NOMO-1 (cell line): ENCODE measurements around the gene CACNA1G.

ENCODE experiments used
- DNase-seq, 2 experiments: peaks; one replicate each; lab custom pipeline; 2025; ENCODE audit not compliant: unreplicated experiment in 2 of 2; lab: John Stamatoyannopoulos, UW

CACNA1G gene

DNA sequence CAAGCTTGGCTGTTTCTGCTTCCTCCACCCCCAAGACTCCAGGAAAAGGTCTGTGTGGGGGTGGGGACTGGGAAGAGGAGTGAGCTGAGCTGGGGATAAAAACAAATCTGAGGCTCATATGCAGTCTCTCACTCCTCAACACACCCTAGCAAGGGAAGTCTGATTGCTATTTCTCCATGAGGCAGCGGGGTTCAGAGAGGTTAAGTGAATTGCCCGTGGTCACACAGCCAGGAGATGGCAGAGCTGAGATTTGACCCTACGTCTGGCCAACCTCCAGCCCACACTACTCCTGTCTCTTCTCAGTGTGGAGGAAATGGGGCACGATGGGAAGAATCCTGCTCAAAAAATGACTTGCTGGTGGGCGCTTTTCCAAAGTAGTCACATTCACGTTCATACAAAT is 69.4 kb downstream of the CACNA1G start:
- no peak for DNase-seq

DNA sequence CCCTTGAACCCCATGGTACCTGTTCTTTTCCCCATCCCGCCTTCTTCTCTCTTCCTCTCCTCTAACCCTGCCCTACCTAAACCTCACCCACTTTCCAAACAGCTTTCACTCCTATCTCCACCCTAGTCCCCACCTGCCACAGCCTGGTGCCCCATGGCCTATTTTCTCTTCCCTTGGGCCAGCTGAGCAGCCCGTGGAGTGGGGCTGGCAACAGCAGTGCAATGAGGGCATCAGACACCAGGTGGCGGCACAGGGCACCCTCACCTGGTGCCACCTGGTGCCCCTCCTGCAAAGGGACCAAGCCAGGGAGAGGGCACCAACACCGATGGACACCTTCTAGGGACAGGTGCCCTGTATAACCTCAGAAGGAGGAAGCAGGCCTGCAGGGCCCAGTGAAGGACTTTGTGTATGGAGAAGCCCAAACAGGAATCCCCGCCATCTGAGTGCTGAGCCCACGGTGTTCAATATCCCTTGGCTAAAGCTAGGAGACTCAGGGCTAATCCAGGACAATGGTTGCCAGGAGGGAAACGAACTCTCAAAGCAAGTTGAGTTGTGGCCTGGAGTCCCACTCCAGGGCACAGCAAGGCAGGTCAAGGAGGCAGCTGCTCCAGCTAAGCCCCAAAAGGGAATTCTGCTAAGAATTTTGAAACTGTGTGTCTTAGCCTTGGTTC is 70.1 kb downstream of the CACNA1G start:
- no peak for DNase-seq

DNA sequence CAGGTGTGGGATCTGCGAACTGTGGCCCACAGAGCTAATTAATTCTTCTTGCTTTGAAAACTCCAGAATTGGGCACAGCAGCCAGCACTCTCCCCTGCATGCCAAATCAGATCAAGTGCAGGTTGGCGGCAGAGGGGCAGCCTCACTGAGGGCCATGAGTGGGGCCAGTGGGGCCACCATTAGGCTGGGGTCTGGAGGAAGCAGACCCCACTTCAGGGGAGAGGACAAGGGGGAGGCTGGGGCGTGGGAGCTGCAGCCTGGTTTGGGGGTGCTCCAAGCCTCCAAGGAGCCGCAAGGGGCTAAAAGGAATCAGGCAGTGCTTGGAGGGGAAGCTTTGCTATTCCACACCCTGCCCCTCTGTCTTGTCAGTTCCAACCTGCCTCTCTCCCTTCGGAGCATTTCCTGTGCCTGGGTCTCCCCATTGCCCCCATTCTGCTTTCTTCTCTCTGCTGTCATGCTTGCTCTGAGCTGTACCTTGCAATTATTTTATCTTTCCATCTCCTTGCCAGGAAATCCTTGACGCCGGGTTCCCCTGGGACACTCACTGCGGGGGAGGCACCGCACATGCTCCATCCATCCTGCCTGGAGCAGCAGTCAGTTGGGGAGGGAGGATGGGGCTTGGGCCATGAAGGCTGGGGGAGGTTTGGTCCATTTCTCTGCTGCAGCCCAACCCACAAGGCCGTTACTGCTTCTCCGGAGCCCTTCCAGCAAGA is 70.8 kb downstream of the CACNA1G start:
- DNase-seq, result no peak

DNA sequence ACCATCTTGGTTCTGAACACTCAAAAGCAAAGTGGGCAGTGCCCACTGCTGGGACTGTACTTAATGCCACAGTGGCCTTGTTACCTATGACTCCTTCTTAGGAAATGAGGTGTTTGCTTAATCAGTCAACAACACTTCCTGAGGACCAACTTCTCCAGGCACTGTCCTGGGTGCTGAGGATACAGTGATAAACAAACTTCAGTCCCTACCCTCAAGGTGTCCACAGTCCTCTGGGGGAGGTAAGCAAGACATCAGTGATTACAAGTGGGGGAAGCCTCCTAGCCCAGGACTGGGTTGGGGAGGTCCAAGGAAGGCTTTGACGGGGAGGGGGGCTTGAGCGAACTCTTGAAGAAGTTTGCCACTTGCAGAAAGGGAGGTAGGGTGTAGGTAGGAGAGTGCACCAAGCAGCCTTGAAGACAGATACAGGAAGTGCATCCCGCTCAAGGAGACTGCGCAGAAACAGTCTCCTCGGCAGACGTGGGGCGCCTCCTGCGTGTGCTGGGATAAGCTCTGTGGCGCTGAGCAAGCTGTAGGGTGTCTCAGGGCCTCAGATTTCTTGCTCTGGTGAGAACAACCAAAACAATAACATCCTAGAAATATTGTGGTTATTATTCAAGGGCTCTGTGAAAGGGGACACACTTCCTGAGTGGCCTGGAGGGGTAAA is 71.5 kb downstream of the CACNA1G start:
- DNase-seq, result no peak

GRCh38 chr17:50632637-50633036 is 72.1 kb downstream of the CACNA1G start:
- no peak for DNase-seq

GRCh38 chr17:50633683-50634082 is 73.2 kb downstream of the CACNA1G start:
- DNase-seq, result no peak

DNA sequence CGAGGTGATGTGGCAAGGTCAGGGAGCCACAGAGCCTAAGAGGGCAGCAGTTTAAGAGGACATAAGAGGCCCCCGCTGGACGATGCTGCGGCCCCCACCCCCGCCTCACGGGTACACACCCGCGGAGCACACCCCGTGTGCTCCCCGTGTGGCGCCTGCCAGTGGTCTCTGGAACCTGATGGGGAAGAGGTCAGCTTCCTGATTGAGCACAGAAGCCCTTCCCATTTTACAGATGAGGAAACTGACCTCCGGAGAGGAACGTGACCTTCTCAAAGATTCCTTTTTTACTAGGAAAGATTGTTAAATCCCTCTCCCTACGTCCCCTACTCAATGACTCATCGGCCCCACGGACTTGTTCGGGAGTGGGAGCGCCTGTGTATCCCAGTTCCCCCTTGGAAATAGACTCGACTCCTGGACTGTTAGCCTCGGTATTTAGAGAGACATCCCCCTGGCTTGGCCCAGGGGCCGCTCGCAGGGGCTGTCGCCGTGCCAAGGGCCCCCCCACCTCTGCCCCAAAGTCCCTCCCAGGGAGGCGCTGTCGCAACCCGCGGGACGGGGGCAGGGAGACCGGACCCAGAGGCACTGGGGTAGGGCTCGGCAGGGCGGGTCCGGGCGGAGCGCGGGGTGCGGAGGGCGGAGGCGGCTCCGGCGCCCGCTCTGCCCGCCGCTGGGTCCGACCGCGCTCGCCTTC is 73.9 kb downstream of the CACNA1G start, which contains the start of gene ABCC3:
Gene ABCC3 (plus strand): TSS at position 658 of the 691 bp plus-strand sequence. CDS start 56 bp downstream, outside the sequence.
- peak; percentile 28 to 40 for DNase-seq

- DNase-seq, result no peak
These were observed 74.6 kb downstream of the CACNA1G start for GRCh38 chr17:50634915-50635731.

DNA sequence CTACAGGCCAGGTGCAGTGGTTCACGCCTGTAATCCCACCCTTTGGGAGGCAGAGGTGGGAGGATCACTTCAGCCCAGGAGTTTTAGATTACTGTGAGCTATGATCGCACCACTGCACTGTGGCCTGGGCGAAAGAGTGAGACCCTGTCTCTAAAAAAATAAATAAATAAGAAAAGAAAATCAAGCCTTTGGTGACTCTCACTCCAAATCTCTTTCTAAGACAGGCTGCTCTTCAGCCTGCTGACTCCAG is 75.1 kb downstream of the CACNA1G start:
- no peak for DNase-seq

- DNase-seq, result no peak
These were observed 75.7 kb downstream of the CACNA1G start for GRCh38 chr17:50635982-50636803.

DNA sequence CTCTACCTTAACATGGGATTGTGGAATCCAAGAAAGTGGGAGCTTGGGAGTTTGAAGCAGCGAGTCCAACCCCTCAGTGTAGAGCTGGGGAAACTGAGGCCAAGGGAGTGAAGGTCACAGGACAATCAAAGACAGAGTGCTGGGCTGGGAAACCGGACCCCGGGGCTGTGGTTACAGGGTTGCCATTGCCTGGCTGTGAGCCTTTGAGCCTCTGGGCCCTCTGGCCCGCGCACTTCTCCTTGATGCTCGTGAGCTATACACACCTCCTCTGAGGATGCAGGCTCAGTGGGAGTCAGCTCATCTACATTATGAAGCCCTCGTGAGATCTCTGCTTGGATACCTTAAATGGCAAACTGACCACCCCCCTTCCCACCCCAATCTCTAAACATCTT is 76.3 kb downstream of the CACNA1G start:
- DNase-seq, result no peak

DNA sequence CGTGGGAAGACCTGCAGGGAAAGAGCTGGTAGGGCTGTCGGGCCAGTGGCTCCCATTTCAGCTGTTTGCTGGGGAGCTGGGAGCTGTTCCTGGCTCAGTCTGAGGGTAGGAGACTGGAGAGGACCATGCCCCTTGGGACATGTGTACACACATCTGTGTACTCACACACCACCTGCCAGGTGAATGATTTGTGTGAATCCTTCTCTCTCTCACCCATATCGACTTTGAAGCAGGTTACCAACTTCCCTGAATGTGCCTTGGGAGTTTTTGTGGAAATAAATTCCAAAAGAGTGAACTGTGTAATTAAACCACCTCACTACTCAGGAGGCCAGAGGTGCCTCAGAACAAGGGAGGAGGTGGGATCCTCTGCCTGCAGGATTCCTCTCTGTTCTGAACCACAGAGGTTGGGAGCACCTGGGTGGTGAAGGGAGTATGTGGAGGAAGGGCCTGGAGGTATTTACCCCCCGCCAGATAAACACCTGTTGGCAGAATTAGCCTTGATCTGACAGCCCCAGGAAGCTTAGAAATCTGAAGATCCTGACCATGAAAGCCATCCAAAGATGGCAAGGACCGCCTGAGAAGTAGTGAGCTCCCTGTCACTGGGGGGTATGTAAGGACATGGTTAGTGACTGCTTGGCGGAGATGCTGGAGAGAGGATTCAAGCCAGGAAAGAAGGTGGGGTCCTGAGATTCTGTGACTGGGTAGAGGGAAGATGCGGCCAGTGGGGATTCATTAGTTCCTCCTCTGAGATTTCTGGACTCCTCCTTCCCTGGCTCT is 77.5 kb downstream of the CACNA1G start:
- DNase-seq, result no peak

GRCh38 chr17:50638606-50638965 is 78.1 kb downstream of the CACNA1G start:
- no peak for DNase-seq

GRCh38 chr17:50638966-50639713 is 78.6 kb downstream of the CACNA1G start:
- DNase-seq, result no peak

- DNase-seq, result no peak
These were observed 80.3 kb downstream of the CACNA1G start for GRCh38 chr17:50640686-50641351.

GRCh38 chr17:50641357-50641756 is 80.8 kb downstream of the CACNA1G start:
- no peak for DNase-seq

DNA sequence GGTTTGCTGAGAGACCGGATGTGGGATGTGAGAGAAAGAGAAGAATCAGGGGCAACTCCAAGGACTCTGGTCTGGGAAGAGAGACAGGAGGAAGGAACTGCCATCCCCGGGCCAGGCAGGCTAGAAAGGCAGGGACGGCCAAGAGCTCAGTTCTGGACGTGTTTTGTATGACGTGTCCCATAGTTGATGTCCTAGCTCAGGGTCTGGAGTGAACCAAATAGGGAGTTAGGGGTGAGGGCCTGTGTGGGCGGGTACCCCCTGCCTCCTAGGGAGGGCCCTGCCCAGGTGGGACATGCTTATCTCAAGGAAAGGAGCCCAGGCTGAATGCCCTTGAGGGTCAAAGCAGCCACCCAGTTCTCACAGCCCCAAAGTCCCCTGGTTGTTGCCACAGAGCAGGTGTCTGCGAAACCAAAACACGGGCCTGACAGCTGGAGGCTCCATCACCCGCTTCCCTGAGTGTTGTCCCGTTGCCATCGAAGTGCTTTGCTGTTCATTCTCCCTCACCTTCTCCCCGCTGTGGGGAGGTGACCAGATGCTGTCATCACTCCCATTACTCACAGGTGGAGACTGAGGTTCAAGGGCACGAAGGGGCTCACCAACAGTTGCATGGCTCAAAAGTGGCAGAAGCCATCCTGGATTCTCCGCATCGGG is 81.7 kb downstream of the CACNA1G start:
- no peak for DNase-seq
